PC-9 (cell line): ENCODE measurements around the gene HSPBAP1. TPM values are rescaled to one million over a fixed set of nuclear protein-coding genes. Genes with fewer than 3 reads are reported as not detected.
A peak's percentile ranks its signal among the peaks of the same experiment; 100 is the strongest.

Source experiments
- BruUV-seq: library from RNA; stranded (reverse); fragments of 400-500 nt; replicated peaks from 2 replicates; lab custom pipeline; 2021; lab: Mats Ljungman, UMichigan
- CTCF ChIA-PET: fragments of 300-600 bp; sonication (Branson Sonifier 250); formaldehyde crosslinking; loops from one replicate; lab custom pipeline; 2022; ENCODE audit warnings: antibody characterized with exemption; lab: Charles Lee
- POLR2A ChIA-PET: fragments of 300-600 bp; sonication (Branson Sonifier 250); formaldehyde crosslinking; loops from one replicate; lab custom pipeline; 2022; ENCODE audit warnings: antibody characterized with exemption; ENCODE audit not compliant: unreplicated experiment; lab: Charles Lee
- DNase-seq, 2 experiments: peaks; one replicate each; pipeline versions ENCODE4 v3.0.0 to v3.0.0-alpha.2; 2015 to 2022; ENCODE audit warnings: mixed read lengths in 1 of 2
- H2AFZ ChIP-seq: fragments of 200-600 bp; sonication (generic); 2 replicates; pipeline ENCODE4 v1.8.1; 2017; ENCODE audit warnings: antibody characterized with exemption
- H3F3A ChIP-seq: fragments of 200-600 bp; sonication (generic); 2 replicates; pipeline ENCODE4 v1.8.1; 2017; ENCODE audit warnings: antibody characterized with exemption, mild to moderate bottlenecking, low read depth; ENCODE audit not compliant: insufficient read depth
- H3K27ac ChIP-seq: fragments of 200-600 bp; sonication (generic); 2 replicates; pipeline ENCODE4 v1.6.1; 2016; ENCODE audit warnings: mixed run types
- H3K27me3 ChIP-seq: fragments of 200-600 bp; sonication (generic); 2 replicates; pipeline ENCODE4 v1.6.1; 2016; ENCODE audit warnings: low read depth, mixed run types; ENCODE audit not compliant: insufficient read depth
- H3K36me3 ChIP-seq: fragments of 200-600 bp; sonication (generic); 2 replicates; pipeline ENCODE4 v1.6.1; 2016; ENCODE audit warnings: low read depth, mixed run types
- H3K4me1 ChIP-seq: fragments of 200-600 bp; sonication (generic); replicated peaks from 2 replicates; pipeline ENCODE4 v1.6.1; 2016; ENCODE audit warnings: mixed run types; ENCODE audit not compliant: insufficient read depth
- H3K4me2 ChIP-seq: fragments of 200-600 bp; sonication (generic); 2 replicates; pipeline ENCODE4 v1.6.1; 2017; ENCODE audit warnings: mixed run types
- H3K4me3 ChIP-seq: fragments of 200-600 bp; sonication (generic); 2 replicates; pipeline ENCODE4 v1.6.1; 2016; ENCODE audit warnings: mixed run types
- H3K79me2 ChIP-seq: fragments of 200-600 bp; sonication (generic); 2 replicates; pipeline ENCODE4 v1.6.1; 2017; ENCODE audit warnings: low read depth, mixed run types
- H3K9me2 ChIP-seq: fragments of 200-600 bp; sonication (generic); 2 replicates; pipeline ENCODE4 v1.8.1; 2017; ENCODE audit warnings: mild to moderate bottlenecking; ENCODE audit not compliant: insufficient read depth
- H3K9me3 ChIP-seq: fragments of 200-600 bp; sonication (generic); 2 replicates; pipeline ENCODE4 v1.8.1; 2016; ENCODE audit warnings: low read depth; ENCODE audit not compliant: insufficient read depth
- H4K20me1 ChIP-seq: fragments of 200-600 bp; sonication (generic); 2 replicates; pipeline ENCODE4 v1.8.1; 2017; ENCODE audit not compliant: insufficient read depth
- EZH2 ChIP-seq: fragments of 200-600 bp; sonication (generic); IDR thresholded peaks from 2 replicates; pipeline ENCODE4 v1.8.0; 2017; ENCODE audit warnings: antibody characterized with exemption, low read depth
- intact Hi-C: fragments of 100-400 bp; cut with micrococcal nuclease; formaldehyde crosslinking; loops from one replicate; pipeline ENCODE4 v1.10.0; 2022; ENCODE audit not compliant: unreplicated experiment
- total RNA-seq: library from RNA; stranded (reverse); gene quantifications from 2 replicates; pipeline ENCODE4 v1.2.3, GENCODE V29; 2021
- TF ChIP-seq, protein P1 (sequence below): fragments of 200-600 bp; sonication (generic); conservative IDR thresholded peaks from 2 replicates; pipeline ENCODE4 v1.6.1; 2017; ENCODE audit warnings: mixed run types, antibody characterized with exemption, mild to moderate bottlenecking, moderate library complexity

The HSPBAP1 gene
- total RNA-seq, 1 experiment from 2014 or later = 10.9 TPM

DNA sequence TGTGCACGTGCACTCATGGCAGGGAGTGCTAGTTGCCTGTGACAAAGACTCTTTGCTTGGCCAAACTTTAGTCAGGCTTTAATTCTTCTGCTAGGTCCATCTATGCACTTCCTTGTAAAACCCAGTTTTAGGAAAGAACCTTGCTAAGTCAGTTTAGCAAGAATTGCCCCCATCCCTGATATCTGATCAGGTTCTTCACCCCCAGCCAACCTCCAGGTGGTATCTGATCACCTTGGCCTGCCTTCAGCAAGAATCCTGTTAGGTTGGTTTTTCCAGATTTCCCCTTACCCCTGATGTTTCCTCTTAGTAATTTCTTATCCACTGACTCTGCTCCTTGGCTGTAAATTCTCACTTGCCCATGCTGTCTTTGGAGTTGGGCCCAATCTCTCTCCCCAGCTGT lies 8.4 kb downstream of the HSPBAP1 start:
- Histone ChIP-seq H2AFZ (no peak overlapping the region), H3K4me2 (peak overlapping the region; percentile 30), H3K9me3 (no peaks in the 10 kb centered on the region), H3K9me2 (no peaks in the 10 kb centered on the region), H3K79me2 (no peaks in the 10 kb centered on the region), H3K36me3 (peaks cover 4% of the 10 kb centered on the region; the same call in 1 of the 2 replicates), H3K4me3 (no peak overlapping the region), H3K27me3 (no peaks in the 10 kb centered on the region), H3K4me1 (peaks cover 25% of the 10 kb centered on the region), H3K27ac (no peak overlapping the region; the same call in 1 of the 2 replicates), H3F3A (no peaks in the 10 kb centered on the region; the same call in 1 of the 2 replicates), H4K20me1 (no peaks in the 10 kb centered on the region)
- DNase-seq = peak; percentile 14 to 59
- intact Hi-C loops = no loop called here
- no TSS peak for BruUV-seq
- ChIA-PET POLR2A (interaction anchor here (0.6 to 0.7 kb wide), 2 partner anchors 87 to 236 kb away, joined by 3 read pairs; no protein-coding TSS in a partner anchor), CTCF (no interaction called here)
- no peak for TF ChIP-seq EZH2
- TF ChIP-seq, protein P1, sequence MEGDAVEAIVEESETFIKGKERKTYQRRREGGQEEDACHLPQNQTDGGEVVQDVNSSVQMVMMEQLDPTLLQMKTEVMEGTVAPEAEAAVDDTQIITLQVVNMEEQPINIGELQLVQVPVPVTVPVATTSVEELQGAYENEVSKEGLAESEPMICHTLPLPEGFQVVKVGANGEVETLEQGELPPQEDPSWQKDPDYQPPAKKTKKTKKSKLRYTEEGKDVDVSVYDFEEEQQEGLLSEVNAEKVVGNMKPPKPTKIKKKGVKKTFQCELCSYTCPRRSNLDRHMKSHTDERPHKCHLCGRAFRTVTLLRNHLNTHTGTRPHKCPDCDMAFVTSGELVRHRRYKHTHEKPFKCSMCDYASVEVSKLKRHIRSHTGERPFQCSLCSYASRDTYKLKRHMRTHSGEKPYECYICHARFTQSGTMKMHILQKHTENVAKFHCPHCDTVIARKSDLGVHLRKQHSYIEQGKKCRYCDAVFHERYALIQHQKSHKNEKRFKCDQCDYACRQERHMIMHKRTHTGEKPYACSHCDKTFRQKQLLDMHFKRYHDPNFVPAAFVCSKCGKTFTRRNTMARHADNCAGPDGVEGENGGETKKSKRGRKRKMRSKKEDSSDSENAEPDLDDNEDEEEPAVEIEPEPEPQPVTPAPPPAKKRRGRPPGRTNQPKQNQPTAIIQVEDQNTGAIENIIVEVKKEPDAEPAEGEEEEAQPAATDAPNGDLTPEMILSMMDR = no peak

GRCh38 chr3:122784436-122784835 lies 9.2 kb downstream of the HSPBAP1 start:
- BruUV-seq = no TSS peak
- Histone ChIP-seq H3K36me3 (peaks cover 4% of the 10 kb centered on the region; the same call in 1 of the 2 replicates), H3K27ac (no peak overlapping the region), H3K4me2 (no peak overlapping the region), H3K9me2 (no peaks in the 10 kb centered on the region), H3K79me2 (no peaks in the 10 kb centered on the region), H3K9me3 (no peaks in the 10 kb centered on the region), H3K4me1 (peaks cover 25% of the 10 kb centered on the region), H4K20me1 (no peaks in the 10 kb centered on the region), H3K4me3 (no peak overlapping the region), H2AFZ (no peak overlapping the region), H3K27me3 (no peaks in the 10 kb centered on the region), H3F3A (no peaks in the 10 kb centered on the region; the same call in 1 of the 2 replicates)
- TF ChIP-seq, protein P1 = no peak
- no peak for TF ChIP-seq EZH2
- no peak for DNase-seq
- CTCF ChIA-PET = no interaction called here
- intact Hi-C loops = no loop called here
- POLR2A ChIA-PET = interaction anchor here (0.8 kb wide), 1 partner anchor 65 kb away, joined by 3 read pairs; no protein-coding TSS in a partner anchor

DNA sequence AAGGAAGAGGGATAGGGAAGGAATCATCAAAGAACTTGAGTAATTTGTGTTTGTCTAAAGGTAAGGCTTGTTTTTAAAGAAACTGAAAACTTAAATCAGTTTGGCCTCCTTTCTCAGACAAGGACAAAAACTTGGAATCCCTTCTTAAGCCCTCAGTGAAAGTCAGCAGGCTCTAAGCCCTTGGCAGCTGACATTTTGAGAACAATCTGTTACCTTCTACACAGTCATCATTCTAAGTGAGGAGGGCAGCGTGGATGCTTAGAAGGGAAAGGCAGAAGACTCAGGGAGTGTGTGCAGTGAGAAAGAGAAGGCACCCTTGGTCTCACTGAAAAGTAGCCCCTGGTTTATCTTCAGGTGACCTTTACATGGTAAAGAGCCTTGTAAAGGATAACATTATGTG lies 10.8 kb downstream of the HSPBAP1 start:
- TF ChIP-seq EZH2 = no peak
- TF ChIP-seq, protein P1 = no peak
- BruUV-seq = no TSS peak
- Histone ChIP-seq H3K79me2 (no peaks in the 10 kb centered on the region), H3K36me3 (peaks cover 4% of the 10 kb centered on the region; the same call in 1 of the 2 replicates), H3K9me2 (no peaks in the 10 kb centered on the region), H3K4me3 (no peak overlapping the region), H3K4me2 (no peak overlapping the region), H3K4me1 (peaks cover 25% of the 10 kb centered on the region), H3K27me3 (no peaks in the 10 kb centered on the region), H3K27ac (no peak overlapping the region), H3F3A (no peaks in the 10 kb centered on the region; the same call in 1 of the 2 replicates), H3K9me3 (no peaks in the 10 kb centered on the region), H2AFZ (no peak overlapping the region), H4K20me1 (no peaks in the 10 kb centered on the region)
- intact Hi-C loops = no loop called here
- ChIA-PET POLR2A (no interaction called here), CTCF (no interaction called here)
- DNase-seq = no peak
